ENCODE data around the gene TSPAN31.
A peak's percentile ranks its signal among the peaks of the same experiment; 100 is the strongest.

Gene TSPAN31

DNA sequence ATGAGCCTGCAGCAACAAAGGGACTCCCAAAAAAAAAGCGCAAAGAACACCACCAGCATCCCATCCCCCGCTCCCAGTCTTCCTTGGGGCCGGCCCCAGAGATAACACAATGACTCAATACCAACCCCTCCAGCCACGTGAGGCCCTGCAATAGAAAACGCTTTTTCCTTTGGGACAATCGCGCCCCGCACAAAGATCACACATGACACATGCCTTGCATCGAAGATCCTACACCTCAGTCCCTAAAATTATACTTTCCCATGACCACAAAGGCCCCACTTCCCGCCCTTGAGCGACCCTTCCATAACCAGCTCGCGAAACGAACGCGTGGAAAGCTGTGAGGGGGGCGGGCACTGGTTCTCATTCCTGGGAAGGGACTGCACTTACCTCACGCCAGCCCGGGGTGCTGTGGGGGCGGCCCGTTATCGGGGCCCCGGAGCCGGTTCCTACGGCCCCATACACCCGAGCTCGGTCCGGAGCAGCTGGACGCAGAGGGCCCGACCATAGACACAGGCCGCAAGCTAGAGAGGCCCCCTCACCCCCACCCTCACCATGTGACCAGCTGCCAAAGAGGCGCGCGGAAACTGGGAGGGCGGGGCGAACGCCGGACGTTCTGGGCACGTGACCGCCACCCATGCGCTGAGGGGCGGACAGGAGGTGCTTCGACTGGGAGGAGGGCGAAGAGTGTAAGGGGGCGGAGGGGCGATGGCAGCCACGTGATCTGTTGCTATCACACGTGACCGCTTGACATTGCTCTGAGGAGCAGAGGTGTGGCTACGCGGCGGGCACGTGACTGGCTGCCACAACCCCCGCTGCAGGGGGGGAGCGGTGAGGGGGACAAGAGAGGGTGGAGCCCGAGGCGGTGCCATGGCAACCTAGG lies 7.2 kb downstream of the TSPAN31 start, which contains the start of gene CDK4 (continued):
- TF ChIP-seq ZNF221 (tag by site-specific recombination; IDR thresholded peaks at IDR 0.05; ENCODE audit: borderline replicate concordance) (no peak), ZBTB1 (tag by site-specific recombination; IDR thresholded peaks at IDR 0.05) (no peak), ZNF239 (tag by site-specific recombination; IDR thresholded peaks at IDR 0.05) (no peak), TCF7L2 (IDR thresholded peaks at IDR 0.05; ENCODE audit: borderline replicate concordance, low read depth, low read length) (no peak), ZNF629 (tag by site-specific recombination; IDR thresholded peaks at IDR 0.05) (peak; percentile 84), ZNF335 (tag by site-specific recombination; conservative IDR thresholded peaks at IDR 0.05) (peak; percentile 70), ZNF362 (tag by site-specific recombination; IDR thresholded peaks at IDR 0.05) (no peak), PRDM1 (tag by site-specific recombination; IDR thresholded peaks at IDR 0.05) (no peak), ZNF623 (tag by site-specific recombination; IDR thresholded peaks at IDR 0.05) (no peak), OSR2 (tag by site-specific recombination; IDR thresholded peaks at IDR 0.05) (0 out of 2 replicates have a peak, but pooled peaks have one; percentile 35), ZNF2 (tag by site-specific recombination; IDR thresholded peaks at IDR 0.05) (peak; percentile 79), ZBTB48 (tag by site-specific recombination; IDR thresholded peaks at IDR 0.05) (0 out of 2 replicates have a peak, but pooled peaks have one; percentile 47), ZFP41 (tag by site-specific recombination; IDR thresholded peaks at IDR 0.05; ENCODE audit: borderline replicate concordance) (no peak), ZNF558 (tag by site-specific recombination; IDR thresholded peaks at IDR 0.05) (peak; percentile 63; the same call in 1 of the 2 replicates), ZSCAN23 (tag by site-specific recombination; IDR thresholded peaks at IDR 0.05) (peak; percentile 27; the same call in 1 of the 2 replicates), ZNF423 (tag by site-specific recombination; IDR thresholded peaks at IDR 0.05) (no peak; the same call in 1 of the 2 replicates), ZEB2 (tag by site-specific recombination; IDR thresholded peaks at IDR 0.05) (peak; percentile 66; the same call in 1 of the 2 replicates), ZNF449 (tag by site-specific recombination; IDR thresholded peaks at IDR 0.05) (0 out of 2 replicates have a peak, but pooled peaks have one; percentile 23), ZNF561 (tag by site-specific recombination; IDR thresholded peaks at IDR 0.05; ENCODE audit: borderline replicate concordance) (peak; percentile 93; the same call in 1 of the 2 replicates), ZNF473 (tag by site-specific recombination; IDR thresholded peaks at IDR 0.05) (no peak), SALL2 (tag by site-specific recombination; IDR thresholded peaks at IDR 0.05; ENCODE audit: borderline replicate concordance) (no peak), ZNF521 (tag by site-specific recombination; IDR thresholded peaks at IDR 0.05) (no peak), ZNF354C (tag by site-specific recombination; IDR thresholded peaks at IDR 0.05; ENCODE audit: borderline replicate concordance, low read depth) (no peak), ZNF169 (tag by site-specific recombination; IDR thresholded peaks at IDR 0.05) (no peak)
- TF ChIP-seq, protein P1, sequence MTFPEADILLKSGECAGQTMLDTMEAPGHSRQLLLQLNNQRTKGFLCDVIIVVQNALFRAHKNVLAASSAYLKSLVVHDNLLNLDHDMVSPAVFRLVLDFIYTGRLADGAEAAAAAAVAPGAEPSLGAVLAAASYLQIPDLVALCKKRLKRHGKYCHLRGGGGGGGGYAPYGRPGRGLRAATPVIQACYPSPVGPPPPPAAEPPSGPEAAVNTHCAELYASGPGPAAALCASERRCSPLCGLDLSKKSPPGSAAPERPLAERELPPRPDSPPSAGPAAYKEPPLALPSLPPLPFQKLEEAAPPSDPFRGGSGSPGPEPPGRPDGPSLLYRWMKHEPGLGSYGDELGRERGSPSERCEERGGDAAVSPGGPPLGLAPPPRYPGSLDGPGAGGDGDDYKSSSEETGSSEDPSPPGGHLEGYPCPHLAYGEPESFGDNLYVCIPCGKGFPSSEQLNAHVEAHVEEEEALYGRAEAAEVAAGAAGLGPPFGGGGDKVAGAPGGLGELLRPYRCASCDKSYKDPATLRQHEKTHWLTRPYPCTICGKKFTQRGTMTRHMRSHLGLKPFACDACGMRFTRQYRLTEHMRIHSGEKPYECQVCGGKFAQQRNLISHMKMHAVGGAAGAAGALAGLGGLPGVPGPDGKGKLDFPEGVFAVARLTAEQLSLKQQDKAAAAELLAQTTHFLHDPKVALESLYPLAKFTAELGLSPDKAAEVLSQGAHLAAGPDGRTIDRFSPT (tag by site-specific recombination; IDR thresholded peaks at IDR 0.05): peak; percentile 92
- TF ChIP-seq, protein P2, sequence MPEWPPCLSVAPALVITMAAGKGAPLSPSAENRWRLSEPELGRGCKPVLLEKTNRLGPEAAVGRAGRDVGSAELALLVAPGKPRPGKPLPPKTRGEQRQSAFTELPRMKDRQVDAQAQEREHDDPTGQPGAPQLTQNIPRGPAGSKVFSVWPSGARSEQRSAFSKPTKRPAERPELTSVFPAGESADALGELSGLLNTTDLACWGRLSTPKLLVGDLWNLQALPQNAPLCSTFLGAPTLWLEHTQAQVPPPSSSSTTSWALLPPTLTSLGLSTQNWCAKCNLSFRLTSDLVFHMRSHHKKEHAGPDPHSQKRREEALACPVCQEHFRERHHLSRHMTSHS (tag by site-specific recombination; IDR thresholded peaks at IDR 0.05): no peak
- TF ChIP-seq, protein P3, sequence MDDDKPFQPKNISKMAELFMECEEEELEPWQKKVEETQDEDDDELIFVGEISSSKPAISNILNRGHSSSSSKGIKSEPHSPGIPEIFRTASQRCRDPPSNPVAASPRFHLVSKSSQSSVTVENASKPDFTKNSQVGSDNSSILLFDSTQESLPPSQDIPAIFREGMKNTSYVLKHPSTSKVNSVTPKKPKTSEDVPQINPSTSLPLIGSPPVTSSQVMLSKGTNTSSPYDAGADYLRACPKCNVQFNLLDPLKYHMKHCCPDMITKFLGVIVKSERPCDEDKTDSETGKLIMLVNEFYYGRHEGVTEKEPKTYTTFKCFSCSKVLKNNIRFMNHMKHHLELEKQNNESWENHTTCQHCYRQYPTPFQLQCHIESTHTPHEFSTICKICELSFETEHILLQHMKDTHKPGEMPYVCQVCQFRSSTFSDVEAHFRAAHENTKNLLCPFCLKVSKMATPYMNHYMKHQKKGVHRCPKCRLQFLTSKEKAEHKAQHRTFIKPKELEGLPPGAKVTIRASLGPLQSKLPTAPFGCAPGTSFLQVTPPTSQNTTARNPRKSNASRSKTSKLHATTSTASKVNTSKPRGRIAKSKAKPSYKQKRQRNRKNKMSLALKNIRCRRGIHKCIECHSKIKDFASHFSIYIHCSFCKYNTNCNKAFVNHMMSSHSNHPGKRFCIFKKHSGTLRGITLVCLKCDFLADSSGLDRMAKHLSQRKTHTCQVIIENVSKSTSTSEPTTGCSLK (tag by site-specific recombination; IDR thresholded peaks at IDR 0.05): no peak
- TF ChIP-seq, protein P4, sequence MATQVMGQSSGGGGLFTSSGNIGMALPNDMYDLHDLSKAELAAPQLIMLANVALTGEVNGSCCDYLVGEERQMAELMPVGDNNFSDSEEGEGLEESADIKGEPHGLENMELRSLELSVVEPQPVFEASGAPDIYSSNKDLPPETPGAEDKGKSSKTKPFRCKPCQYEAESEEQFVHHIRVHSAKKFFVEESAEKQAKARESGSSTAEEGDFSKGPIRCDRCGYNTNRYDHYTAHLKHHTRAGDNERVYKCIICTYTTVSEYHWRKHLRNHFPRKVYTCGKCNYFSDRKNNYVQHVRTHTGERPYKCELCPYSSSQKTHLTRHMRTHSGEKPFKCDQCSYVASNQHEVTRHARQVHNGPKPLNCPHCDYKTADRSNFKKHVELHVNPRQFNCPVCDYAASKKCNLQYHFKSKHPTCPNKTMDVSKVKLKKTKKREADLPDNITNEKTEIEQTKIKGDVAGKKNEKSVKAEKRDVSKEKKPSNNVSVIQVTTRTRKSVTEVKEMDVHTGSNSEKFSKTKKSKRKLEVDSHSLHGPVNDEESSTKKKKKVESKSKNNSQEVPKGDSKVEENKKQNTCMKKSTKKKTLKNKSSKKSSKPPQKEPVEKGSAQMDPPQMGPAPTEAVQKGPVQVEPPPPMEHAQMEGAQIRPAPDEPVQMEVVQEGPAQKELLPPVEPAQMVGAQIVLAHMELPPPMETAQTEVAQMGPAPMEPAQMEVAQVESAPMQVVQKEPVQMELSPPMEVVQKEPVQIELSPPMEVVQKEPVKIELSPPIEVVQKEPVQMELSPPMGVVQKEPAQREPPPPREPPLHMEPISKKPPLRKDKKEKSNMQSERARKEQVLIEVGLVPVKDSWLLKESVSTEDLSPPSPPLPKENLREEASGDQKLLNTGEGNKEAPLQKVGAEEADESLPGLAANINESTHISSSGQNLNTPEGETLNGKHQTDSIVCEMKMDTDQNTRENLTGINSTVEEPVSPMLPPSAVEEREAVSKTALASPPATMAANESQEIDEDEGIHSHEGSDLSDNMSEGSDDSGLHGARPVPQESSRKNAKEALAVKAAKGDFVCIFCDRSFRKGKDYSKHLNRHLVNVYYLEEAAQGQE (tag by site-specific recombination; IDR thresholded peaks at IDR 0.05): peak; percentile 64
